CD4-positive, alpha-beta memory T cell (primary cell): ENCODE results near the gene SRSF1. TPM values are rescaled to one million over a fixed set of nuclear protein-coding genes. Genes with fewer than 3 reads are reported as not detected.
"Not testable (repeated sequence)": the region's sequence is repeated elsewhere in the genome, so short reads cannot be mapped to it uniquely, and the experiment has no call there.

Experiments used
- CTCF ChIA-PET: fragments of 350-600 bp; sonication (Branson Sonifier 250); formaldehyde crosslinking; loops from one replicate; lab custom pipeline; 2021; ENCODE audit warnings: inconsistent platforms; ENCODE audit not compliant: partially characterized antibody; lab: Charles Lee
- POLR2A ChIA-PET: fragments of 350-600 bp; sonication (Branson Sonifier 250); formaldehyde crosslinking; loops from one replicate; lab custom pipeline; 2021; ENCODE audit not compliant: partially characterized antibody; lab: Charles Lee
- DNase-seq, 5 donors: peaks; one replicate each; pipeline versions ENCODE4 v3.0.0 to v3.0.0-alpha.2; 2020 to 2022; ENCODE audit warnings: mixed read lengths in 1 of 5
- H3K27ac ChIP-seq: one replicate; pipeline ENCODE4 v1.7.0; 2013; ENCODE audit warnings: low read depth, low read length
- H3K27me3 ChIP-seq: 2 replicates; pipeline ENCODE4 v1.7.0; 2013; ENCODE audit warnings: mild to moderate bottlenecking, low read length, moderate library complexity; ENCODE audit not compliant: insufficient read depth
- H3K36me3 ChIP-seq: 2 replicates; pipeline ENCODE4 v1.7.0; 2013; ENCODE audit warnings: mild to moderate bottlenecking, low read length, moderate library complexity; ENCODE audit not compliant: insufficient read depth
- H3K4me1 ChIP-seq: 2 replicates; pipeline ENCODE4 v1.7.0; 2013; ENCODE audit warnings: mild to moderate bottlenecking, low read length, moderate library complexity; ENCODE audit not compliant: insufficient read depth
- H3K4me3 ChIP-seq, 2 donors: one replicate each; pipeline ENCODE4 v1.7.0; 2013; ENCODE audit warnings: low read length in 2 of 2, mild to moderate bottlenecking in 1 of 2
- H3K9me3 ChIP-seq, 2 donors: one replicate each; pipeline ENCODE4 v1.7.0; 2013; ENCODE audit warnings: low read length in 2 of 2, control low read depth in 1 of 2; ENCODE audit not compliant: control insufficient read depth in 1 of 2
- H3K27ac Mint-ChIP-seq, 7 donors: one replicate each; pipeline ENCODE4 v1.8.0; 2020 to 2021; ENCODE audit warnings: mixed read lengths in 7 of 7, mild to moderate bottlenecking in 6 of 7, inconsistent platforms in 3 of 7, moderate library complexity in 3 of 7
- H3K27me3 Mint-ChIP-seq, 2 donors: one replicate each; pipeline ENCODE4 v1.8.0; 2020 to 2021; ENCODE audit warnings: mixed read lengths in 2 of 2
- H3K36me3 Mint-ChIP-seq, 2 donors: one replicate each; pipeline ENCODE4 v1.8.0; 2020 to 2021; ENCODE audit warnings: mixed read lengths in 2 of 2, inconsistent platforms in 1 of 2, mild to moderate bottlenecking in 1 of 2
- H3K4me1 Mint-ChIP-seq, 4 donors: one replicate each; pipeline ENCODE4 v1.8.0; 2020 to 2021; ENCODE audit warnings: mixed read lengths in 4 of 4, mild to moderate bottlenecking in 1 of 4
- H3K4me3 Mint-ChIP-seq, 8 donors: one replicate each; pipeline ENCODE4 v1.8.0; 2020 to 2021; ENCODE audit warnings: mixed read lengths in 8 of 8, mild to moderate bottlenecking in 7 of 8, moderate library complexity in 6 of 8, inconsistent platforms in 3 of 8
- H3K9me3 Mint-ChIP-seq, 8 donors: one replicate each; pipeline ENCODE4 v1.8.0; 2020 to 2021; ENCODE audit warnings: mixed read lengths in 8 of 8, mild to moderate bottlenecking in 5 of 8, inconsistent platforms in 3 of 8, moderate library complexity in 1 of 8
- intact Hi-C: fragments of 100-400 bp; cut with micrococcal nuclease; formaldehyde crosslinking; loops from one replicate; pipeline ENCODE4 v1.15.1; 2023
- polyA plus RNA-seq, 2 donors: library from polyadenylated mRNA; unstranded; fragments of 300-500 nt; fragmentation: Illumina TruSeq; gene quantifications; one replicate each; pipeline ENCODE4 v1.2.3, GENCODE V29; 2021
- total RNA-seq, 2 experiments: library from RNA; stranded (reverse); gene quantifications; one replicate each; pipeline ENCODE4 v1.2.3, GENCODE V29; 2021

Gene SRSF1
- total and polyA plus RNA-seq, 4 experiments from 2014 or later, result 32.4 to 257 (median 151) TPM

DNA sequence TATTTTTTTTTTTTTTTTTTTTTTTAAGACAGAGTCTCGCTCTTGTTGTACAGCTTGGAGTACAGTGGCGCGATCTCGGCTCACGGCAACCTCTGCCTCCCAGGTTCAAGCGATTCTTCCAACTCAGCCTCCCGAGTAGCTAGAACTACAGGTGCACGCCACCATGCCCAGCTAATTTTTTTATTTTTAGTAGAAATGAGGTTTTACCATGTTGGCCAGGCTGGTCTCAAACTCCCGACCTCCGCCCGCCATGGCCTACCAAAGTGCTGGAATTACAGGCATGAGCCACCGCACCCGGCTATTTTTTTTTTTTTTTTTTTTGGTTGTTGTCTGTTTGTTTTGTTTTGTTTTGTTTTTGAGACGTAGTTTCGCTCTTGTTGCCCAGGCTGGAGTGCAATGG is 48.7 kb downstream of the SRSF1 start:
- peaks cover 14 to 28% (median 18%) of the 10 kb centered on the region in 4 donors for H3K4me1 Mint-ChIP-seq
- intact Hi-C loops, result loop anchor here (5.0 kb wide), 1 partner anchor 39 kb away; no protein-coding TSS in a partner anchor
- CTCF ChIA-PET, result interaction anchor here (0.7 kb wide), 1 partner anchor 108 kb away, joined by 3 read pairs; the partner anchor contains the start of gene MRPS23
- H3K27ac Mint-ChIP-seq, H3K36me3 ChIP-seq, H3K36me3 Mint-ChIP-seq, H3K4me3 Mint-ChIP-seq, POLR2A ChIA-PET, H3K27me3 ChIP-seq, H3K27me3 Mint-ChIP-seq, H3K27ac ChIP-seq, DNase-seq, H3K4me3 ChIP-seq, H3K9me3 ChIP-seq, H3K9me3 Mint-ChIP-seq: not testable (repeated sequence)
- peaks cover 15% of the 10 kb centered on the region for H3K4me1 ChIP-seq

DNA sequence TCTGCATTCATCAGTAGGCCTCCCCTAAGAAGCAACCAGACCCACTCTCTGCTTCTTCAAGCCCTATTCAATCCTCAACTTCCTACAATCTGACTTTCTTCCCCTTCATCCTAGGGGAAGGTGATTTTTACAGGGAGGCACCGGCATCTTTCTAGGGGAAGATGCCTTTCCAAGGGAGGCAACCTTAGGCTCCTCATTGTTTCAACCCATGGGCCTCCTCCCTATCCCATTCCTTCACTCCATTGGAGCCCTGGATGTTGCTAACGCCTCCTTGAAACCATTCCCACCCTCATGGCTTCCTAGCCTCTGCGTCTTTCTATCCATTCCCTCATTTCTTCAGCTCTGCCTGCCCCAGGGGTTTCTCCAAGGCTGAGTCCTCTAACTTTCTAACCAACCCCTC is 49.2 kb downstream of the SRSF1 start:
- Histone ChIP-seq H3K27ac (no peak overlapping the region), H3K27me3 (peaks cover 4% of the 10 kb centered on the region), H3K36me3 (no peaks in the 10 kb centered on the region), H3K4me1 (peaks cover 15% of the 10 kb centered on the region), H3K9me3 (no peaks in the 10 kb centered on the region), H3K4me3 (no peak overlapping the region)
- ChIA-PET CTCF (interaction anchor here (0.7 kb wide), 1 partner anchor 108 kb away, joined by 3 read pairs; the partner anchor contains the start of gene MRPS23), POLR2A (no interaction called here)
- no peak for DNase-seq
- intact Hi-C loops, result loop anchor here (5.0 kb wide), 1 partner anchor 39 kb away; no protein-coding TSS in a partner anchor
- Mint-ChIP-seq H3K9me3 (peaks cover 0 to 2% (median 0%) of the 10 kb centered on the region in 8 donors), H3K36me3 (no peaks in the 10 kb centered on the region), H3K27ac (peak overlapping the region in 2 of 7 donors; percentile 20 to 54), H3K27me3 (peaks cover 5 to 6% of the 10 kb centered on the region in 2 donors), H3K4me1 (peaks cover 14 to 30% (median 18%) of the 10 kb centered on the region in 4 donors), H3K4me3 (peak overlapping the region in 2 of 8 donors; percentile 17 to 36)

DNA sequence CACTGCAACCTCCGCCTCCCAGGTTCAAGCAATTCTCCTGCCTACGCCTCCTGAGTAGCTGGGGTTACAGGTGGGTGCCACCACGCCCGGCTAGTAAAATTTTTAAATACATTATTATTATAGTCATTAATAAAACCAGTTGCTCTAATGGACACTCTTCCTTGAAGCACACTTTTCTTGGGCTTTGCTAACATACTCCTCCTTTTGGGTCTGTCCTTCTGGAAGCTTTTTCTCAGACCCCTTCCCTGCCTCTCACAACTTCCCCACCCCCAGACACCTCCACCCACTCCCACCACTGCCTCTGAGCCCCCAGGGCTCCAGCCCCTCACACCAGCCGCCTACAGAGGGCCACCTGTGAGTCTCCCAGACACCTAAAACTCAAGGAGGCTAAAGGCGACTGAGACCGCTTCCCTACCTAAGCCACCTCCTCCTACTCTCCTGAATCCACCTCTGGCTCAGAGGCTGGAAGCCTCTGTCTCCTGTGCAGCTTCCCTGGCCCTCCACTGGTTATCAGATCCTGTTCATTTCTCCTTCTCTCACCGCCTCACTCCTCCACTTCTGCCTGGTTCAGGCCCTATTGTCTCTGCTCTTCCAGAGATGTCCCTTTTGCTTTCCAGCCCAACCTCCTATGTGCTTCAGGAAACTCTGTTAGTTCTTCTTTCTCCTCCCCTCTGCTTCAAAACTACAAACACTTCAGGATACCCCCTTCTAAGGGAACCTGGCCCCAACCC is 49.8 kb downstream of the SRSF1 start:
- no peak for DNase-seq
- Histone ChIP-seq H3K4me1 (peaks cover 15% of the 10 kb centered on the region), H3K9me3 (no peaks in the 10 kb centered on the region), H3K4me3 (no peak overlapping the region), H3K27ac (no peak overlapping the region), H3K27me3 (peaks cover 4% of the 10 kb centered on the region), H3K36me3 (no peaks in the 10 kb centered on the region)
- Mint-ChIP-seq H3K4me1 (peaks cover 14 to 30% (median 18%) of the 10 kb centered on the region in 4 donors), H3K27ac (peak overlapping the region in 1 of 7 donors; percentile 18), H3K4me3 (peak overlapping the region in 5 of 8 donors; percentile 5 to 51 (median 19)), H3K9me3 (peaks cover 0 to 2% (median 0%) of the 10 kb centered on the region in 8 donors), H3K36me3 (no peaks in the 10 kb centered on the region), H3K27me3 (peaks cover 5 to 6% of the 10 kb centered on the region in 2 donors)
- ChIA-PET CTCF (interaction anchor here (0.7 to 2.1 kb wide), 3 partner anchors 10 to 143 kb away, joined by 3 to 10 read pairs (median 4); no protein-coding TSS in a partner anchor), POLR2A (no interaction called here)
- intact Hi-C loops, result loop anchor here (5.0 kb wide), 1 partner anchor 40 kb away; no protein-coding TSS in a partner anchor

DNA sequence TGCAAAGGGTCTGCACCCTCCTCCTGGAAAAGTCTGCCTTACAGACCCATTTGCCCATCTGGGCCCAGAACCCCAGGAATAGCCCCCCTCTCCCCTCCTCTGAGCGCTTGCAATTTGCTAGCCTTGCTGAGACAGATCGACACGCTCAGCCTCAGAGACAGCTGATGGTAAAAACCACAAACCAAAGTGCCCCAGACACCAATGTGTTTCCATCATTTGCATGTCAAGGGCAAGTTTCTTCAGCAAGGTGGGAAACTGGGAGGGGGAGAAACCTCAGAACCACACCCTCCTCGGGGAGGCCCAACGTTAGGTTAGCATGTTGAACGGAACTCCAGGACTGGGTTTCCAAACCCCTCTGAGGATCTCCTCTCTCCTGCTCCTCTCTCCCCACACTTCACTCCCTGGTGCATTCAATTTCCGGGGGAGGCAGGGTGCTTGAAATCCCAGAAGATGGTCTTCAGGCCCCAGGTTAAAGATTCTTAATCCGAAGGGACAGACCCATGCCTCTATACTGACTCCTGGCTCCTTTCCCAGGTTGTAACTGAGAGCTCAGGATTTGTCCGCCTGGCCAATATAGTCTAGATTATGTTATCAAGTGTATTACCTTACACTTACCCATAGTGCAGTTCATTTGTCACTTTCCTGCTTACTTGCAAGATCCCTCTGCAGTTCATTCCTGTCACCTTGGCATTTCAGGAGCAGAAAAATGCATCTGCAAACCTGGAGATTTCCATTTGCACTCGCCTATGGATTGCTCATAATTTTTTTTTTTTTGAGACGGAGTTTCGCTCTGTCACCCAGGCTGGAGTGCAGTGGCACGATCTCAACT is 50.5 kb downstream of the SRSF1 start:
- Histone ChIP-seq H3K4me3 (peak overlapping the region; percentile 42 to 63), H3K27ac (no peak overlapping the region), H3K4me1 (peaks cover 15% of the 10 kb centered on the region), H3K27me3 (peaks cover 4% of the 10 kb centered on the region), H3K36me3 (no peaks in the 10 kb centered on the region), H3K9me3 (no peaks in the 10 kb centered on the region)
- H3K4me1 Mint-ChIP-seq, result peaks cover 14 to 30% (median 18%) of the 10 kb centered on the region in 4 donors
- H3K27ac Mint-ChIP-seq, result peak overlapping the region in 2 of 7 donors; percentile 74 to 79
- POLR2A ChIA-PET, result interaction anchor here (1.2 to 2.8 kb wide), 4 partner anchors 30 to 50 kb away, joined by 3 to 12 read pairs (median 8); partner anchors contain the start of gene VEZF1
- peak overlapping the region; percentile 75 to 92 (median 82) for H3K4me3 Mint-ChIP-seq
- no peaks in the 10 kb centered on the region for H3K36me3 Mint-ChIP-seq
- CTCF ChIA-PET, result interaction anchor here (0.7 to 2.1 kb wide), 9 partner anchors 9 to 144 kb away, joined by 3 to 10 read pairs (median 4); no protein-coding TSS in a partner anchor
- intact Hi-C loops, result loop anchor here (5.0 kb wide), 1 partner anchor 41 kb away; no protein-coding TSS in a partner anchor
- peak; percentile 42 to 75 (median 49) for DNase-seq
- H3K9me3 Mint-ChIP-seq, result no peaks in the 10 kb centered on the region
- peaks cover 2 to 6% of the 10 kb centered on the region in 2 donors for H3K27me3 Mint-ChIP-seq

DNA sequence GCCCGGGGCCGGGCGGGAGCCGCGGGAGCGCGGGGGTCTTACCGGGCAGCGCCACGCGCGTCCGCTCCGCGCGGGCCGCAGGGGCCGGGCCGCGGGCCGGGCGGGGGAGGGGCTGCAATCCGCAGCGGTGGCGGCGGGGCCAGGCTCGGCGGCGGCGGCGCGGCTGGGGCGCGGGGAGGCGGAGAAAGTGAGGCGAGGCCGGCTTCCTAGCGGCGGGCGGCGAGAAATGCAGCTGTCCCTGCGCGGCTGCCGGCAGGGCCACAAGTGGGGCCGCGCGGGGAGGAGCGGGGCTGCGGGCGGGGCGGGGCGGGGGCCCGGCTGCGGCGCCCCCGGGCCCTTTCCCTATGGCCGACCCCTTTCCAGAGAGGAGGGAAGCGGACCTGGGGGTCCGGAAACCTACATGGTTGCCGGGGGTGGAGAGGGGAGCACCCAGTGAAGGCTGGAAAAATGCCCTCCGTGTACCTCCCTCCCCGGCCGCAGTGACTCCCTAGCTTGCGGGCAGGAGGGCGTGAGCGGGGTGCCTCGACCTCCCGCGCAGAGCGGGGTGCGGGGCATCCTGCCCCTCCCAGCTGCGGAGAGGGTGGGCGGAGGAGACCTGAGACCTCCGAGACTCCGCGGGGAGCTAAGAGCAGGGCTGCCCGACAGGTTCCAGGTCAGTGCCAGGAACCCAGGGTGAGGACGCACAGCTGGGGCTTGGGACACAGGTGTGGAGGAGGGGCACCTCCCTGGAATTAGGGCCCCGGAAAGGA is 51.7 kb downstream of the SRSF1 start, which contains the start of gene CUEDC1:
CUEDC1 (minus strand) TSS at position 230 of the 749 bp plus-strand sequence. CDS start 69,848 bp downstream, outside the sequence.
- no peak within 1 kb of the TSS for H3K27ac ChIP-seq
- ChIA-PET POLR2A (interaction anchor here (0.6 to 2.8 kb wide), 6 partner anchors 9 to 51 kb away, joined by 3 to 12 read pairs (median 6); partner anchors contain the start of gene VEZF1), CTCF (interaction anchor here (0.6 to 2.1 kb wide), 9 partner anchors 8 to 104 kb away, joined by 3 to 10 read pairs (median 3); no protein-coding TSS in a partner anchor)
- intact Hi-C loops, result loop anchor here (5.0 kb wide), 1 partner anchor 42 kb away; no protein-coding TSS in a partner anchor
- DNase-seq, result peak; percentile 45 to 56 (median 54)
- Mint-ChIP-seq H3K27me3 (peaks cover 2 to 6% of the 10 kb centered on the region in 2 donors), H3K27ac (peak within 1 kb of the TSS in 3 of 7 donors; percentile 8 to 79 (median 74)), H3K36me3 (no peaks in the 10 kb centered on the region), H3K4me1 (peaks cover 18 to 30% (median 22%) of the 10 kb centered on the region in 4 donors), H3K9me3 (no peaks in the 10 kb centered on the region), H3K4me3 (peak within 1 kb of the TSS; percentile 78 to 86 (median 82))
- peaks cover 4% of the 10 kb centered on the region for H3K27me3 ChIP-seq
- H3K9me3 ChIP-seq, result no peaks in the 10 kb centered on the region
- no peaks in the 10 kb centered on the region for H3K36me3 ChIP-seq
- peak within 1 kb of the TSS; percentile 42 to 63 for H3K4me3 ChIP-seq
- H3K4me1 ChIP-seq, result peaks cover 15% of the 10 kb centered on the region
